ENCODE measurements around the gene RMDN3.

DNA sequence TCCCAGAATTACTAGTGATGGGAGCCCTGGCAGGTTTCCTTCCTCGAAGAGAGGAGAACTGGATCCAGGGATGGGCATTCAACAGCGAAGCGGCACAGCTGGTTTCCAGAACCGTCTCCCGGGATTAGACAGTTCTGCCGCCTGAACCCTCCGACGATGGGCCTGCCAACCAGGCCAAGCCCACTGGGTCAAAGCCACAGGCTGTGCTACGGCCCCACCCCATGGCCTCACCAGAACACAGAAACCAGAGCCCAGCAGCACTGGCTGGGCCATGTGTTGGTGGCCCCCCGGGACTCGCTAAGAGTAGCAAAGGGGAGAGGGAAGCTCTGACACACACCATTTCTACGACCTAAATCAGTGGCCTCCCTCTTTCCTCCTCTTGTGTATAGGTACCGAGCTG, 17.0 kb upstream of the RMDN3 start:
- TF ChIP-seq, protein P1, sequence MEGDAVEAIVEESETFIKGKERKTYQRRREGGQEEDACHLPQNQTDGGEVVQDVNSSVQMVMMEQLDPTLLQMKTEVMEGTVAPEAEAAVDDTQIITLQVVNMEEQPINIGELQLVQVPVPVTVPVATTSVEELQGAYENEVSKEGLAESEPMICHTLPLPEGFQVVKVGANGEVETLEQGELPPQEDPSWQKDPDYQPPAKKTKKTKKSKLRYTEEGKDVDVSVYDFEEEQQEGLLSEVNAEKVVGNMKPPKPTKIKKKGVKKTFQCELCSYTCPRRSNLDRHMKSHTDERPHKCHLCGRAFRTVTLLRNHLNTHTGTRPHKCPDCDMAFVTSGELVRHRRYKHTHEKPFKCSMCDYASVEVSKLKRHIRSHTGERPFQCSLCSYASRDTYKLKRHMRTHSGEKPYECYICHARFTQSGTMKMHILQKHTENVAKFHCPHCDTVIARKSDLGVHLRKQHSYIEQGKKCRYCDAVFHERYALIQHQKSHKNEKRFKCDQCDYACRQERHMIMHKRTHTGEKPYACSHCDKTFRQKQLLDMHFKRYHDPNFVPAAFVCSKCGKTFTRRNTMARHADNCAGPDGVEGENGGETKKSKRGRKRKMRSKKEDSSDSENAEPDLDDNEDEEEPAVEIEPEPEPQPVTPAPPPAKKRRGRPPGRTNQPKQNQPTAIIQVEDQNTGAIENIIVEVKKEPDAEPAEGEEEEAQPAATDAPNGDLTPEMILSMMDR (IDR thresholded peaks at IDR 0.05; ENCODE audit: insufficient read depth, low read length) = no peak
- TF ChIP-seq, protein P2, sequence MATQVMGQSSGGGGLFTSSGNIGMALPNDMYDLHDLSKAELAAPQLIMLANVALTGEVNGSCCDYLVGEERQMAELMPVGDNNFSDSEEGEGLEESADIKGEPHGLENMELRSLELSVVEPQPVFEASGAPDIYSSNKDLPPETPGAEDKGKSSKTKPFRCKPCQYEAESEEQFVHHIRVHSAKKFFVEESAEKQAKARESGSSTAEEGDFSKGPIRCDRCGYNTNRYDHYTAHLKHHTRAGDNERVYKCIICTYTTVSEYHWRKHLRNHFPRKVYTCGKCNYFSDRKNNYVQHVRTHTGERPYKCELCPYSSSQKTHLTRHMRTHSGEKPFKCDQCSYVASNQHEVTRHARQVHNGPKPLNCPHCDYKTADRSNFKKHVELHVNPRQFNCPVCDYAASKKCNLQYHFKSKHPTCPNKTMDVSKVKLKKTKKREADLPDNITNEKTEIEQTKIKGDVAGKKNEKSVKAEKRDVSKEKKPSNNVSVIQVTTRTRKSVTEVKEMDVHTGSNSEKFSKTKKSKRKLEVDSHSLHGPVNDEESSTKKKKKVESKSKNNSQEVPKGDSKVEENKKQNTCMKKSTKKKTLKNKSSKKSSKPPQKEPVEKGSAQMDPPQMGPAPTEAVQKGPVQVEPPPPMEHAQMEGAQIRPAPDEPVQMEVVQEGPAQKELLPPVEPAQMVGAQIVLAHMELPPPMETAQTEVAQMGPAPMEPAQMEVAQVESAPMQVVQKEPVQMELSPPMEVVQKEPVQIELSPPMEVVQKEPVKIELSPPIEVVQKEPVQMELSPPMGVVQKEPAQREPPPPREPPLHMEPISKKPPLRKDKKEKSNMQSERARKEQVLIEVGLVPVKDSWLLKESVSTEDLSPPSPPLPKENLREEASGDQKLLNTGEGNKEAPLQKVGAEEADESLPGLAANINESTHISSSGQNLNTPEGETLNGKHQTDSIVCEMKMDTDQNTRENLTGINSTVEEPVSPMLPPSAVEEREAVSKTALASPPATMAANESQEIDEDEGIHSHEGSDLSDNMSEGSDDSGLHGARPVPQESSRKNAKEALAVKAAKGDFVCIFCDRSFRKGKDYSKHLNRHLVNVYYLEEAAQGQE (IDR thresholded peaks at IDR 0.05; ENCODE audit: insufficient replicate concordance, low read depth) = no peak
- TF ChIP-seq POLR2AphosphoS5 (IDR thresholded peaks at IDR 0.05; ENCODE audit: low read depth) (no peak), GABPA (IDR thresholded peaks at IDR 0.05; ENCODE audit: low read depth) (no peak), SPI1 (IDR thresholded peaks at IDR 0.05; ENCODE audit: borderline replicate concordance, low read depth) (no peak)
